Measurements from ENCODE around the gene ZPLD1.

ZPLD1 gene

DNA sequence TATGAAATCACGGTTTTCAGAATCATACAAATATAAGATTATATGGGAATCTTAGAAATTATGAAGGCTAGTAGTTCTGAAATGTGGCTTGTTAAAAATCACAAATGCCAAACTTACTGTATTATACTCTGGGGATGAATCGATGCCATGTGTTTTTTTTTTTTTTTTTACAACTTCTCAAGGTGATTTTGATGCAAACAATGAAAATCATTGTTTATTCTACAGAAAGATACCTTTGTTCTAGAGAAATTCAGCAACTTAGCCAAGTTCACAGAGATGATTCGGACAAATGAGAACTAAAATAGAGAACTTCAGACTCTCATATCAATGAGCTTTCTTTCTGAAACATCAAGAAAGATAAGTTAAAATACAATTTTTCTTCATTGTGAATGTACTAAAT, 92.0 kb downstream of the ZPLD1 start:
- no peak for DNase-seq (ENCODE audit: low read depth in 2 of 2)

DNA sequence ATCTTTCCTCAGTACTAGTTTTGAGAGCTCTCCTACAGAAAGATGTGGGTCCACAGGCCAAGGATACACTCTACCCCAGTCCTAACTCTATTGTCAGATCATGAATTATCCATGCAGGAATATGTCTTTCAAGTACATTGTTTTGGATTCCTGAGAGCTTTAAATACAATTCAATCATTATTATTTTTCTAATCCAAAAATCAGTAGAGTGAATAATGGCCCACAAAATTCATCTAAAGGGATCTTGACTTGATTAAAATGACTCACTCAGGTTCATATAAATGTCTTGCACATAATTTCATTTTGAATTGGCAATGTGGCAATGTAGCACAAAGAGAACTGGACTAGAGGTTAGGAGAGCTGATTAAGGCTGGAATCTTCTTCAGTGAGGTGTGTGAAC, 93.9 kb downstream of the ZPLD1 start:
- DNase-seq (ENCODE audit: low read depth in 2 of 2): no peak

Measured in stimulated activated CD4-positive, alpha-beta T cell treated with anti-CD3 and anti-CD28 coated beads, Interleukin-12 subunit alpha, Interleukin-12 subunit beta, amount 100 ng/mL, for 24 hours (primary cell).